GM18909 (cell line): ENCODE results near the gene PAQR5.
"Not testable (repeated sequence)": the region's sequence is repeated elsewhere in the genome, so short reads cannot be mapped to it uniquely, and the experiment has no call there.

ENCODE experiments used
- ATAC-seq: cut with Tn5 transposase; IDR thresholded peaks from one replicate; pipeline ENCODE4 v1.9.1; 2021; ENCODE audit warnings: mild to moderate bottlenecking; ENCODE audit not compliant: unreplicated experiment, poor library complexity

The PAQR5 gene

DNA sequence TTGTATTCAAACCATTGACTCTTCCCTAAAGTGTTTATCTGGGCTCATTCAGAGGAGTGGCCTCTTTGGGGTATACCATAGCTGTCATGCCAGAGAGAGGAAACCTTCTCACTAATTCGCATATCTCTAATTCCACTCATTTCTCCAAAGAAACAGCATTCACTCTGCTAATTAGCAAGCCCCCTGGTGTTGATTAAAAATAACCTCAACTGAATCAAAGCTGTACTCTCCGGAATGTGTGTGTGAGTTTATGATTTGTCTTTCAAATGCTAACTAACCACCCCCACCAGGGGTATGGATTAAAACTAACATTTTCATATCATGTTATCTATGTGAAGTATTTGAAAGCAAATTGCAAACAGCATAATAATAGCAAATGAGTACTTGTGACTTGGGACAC is 45.5 kb downstream of the PAQR5 start:
- no peak for ATAC-seq

DNA sequence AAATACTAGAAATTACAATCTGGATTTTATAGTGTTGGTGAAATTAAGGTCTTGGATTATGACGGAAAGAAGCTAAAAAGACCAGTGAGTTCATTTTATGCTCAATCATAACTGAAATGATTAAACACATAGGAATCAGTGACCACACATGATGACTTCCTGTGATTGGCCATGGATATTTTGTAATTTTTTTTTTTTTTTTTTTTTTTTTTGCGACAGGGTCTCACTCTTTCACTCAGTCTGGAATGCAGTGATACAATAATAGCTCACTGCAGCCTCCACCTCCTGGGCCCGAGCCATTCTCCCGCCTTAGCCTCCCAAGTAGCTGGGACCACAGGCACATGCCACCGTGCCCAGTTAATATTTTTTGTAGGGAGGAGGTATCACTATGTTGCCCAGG is 47.4 kb downstream of the PAQR5 start:
- no peak for ATAC-seq

DNA sequence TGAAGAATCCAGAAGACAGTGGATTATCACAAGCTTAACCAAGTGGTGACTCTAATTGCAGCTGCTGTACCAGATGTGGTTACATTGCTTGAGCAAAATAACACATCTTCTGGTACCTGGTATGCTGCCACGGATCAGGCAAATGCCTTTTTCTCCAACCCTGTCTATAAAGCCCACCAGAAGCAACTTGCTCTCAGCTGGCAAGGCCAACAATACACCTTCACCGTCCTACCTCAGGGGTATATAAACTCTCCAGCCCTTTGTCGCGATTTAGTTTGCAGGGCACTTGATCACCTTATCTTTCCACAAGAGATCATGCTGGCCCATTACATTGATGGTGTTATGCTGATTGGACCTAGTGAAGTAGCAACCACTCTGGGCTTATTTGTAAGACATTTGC is 52.6 kb downstream of the PAQR5 start:
- no peak for ATAC-seq

DNA sequence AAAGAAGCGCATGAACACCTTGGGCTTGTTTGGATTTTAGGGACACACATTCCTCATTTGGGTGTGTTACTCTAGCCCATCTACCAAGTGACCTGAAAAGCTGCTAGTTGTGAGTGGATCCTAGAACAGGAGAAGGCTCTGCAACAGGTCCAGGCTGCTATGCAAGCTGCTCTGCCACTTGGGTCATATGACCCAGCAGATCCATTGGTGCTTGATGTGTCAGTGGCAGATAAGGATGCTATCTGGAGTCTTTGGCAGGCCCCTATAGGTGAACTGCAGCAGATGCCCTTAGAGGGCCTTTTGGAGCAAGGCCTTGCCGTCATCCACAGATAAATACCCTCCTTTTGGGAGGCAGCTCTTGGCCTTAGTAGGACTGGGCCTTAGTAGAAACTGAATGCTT is 53.2 kb downstream of the PAQR5 start:
- no peak for ATAC-seq

DNA sequence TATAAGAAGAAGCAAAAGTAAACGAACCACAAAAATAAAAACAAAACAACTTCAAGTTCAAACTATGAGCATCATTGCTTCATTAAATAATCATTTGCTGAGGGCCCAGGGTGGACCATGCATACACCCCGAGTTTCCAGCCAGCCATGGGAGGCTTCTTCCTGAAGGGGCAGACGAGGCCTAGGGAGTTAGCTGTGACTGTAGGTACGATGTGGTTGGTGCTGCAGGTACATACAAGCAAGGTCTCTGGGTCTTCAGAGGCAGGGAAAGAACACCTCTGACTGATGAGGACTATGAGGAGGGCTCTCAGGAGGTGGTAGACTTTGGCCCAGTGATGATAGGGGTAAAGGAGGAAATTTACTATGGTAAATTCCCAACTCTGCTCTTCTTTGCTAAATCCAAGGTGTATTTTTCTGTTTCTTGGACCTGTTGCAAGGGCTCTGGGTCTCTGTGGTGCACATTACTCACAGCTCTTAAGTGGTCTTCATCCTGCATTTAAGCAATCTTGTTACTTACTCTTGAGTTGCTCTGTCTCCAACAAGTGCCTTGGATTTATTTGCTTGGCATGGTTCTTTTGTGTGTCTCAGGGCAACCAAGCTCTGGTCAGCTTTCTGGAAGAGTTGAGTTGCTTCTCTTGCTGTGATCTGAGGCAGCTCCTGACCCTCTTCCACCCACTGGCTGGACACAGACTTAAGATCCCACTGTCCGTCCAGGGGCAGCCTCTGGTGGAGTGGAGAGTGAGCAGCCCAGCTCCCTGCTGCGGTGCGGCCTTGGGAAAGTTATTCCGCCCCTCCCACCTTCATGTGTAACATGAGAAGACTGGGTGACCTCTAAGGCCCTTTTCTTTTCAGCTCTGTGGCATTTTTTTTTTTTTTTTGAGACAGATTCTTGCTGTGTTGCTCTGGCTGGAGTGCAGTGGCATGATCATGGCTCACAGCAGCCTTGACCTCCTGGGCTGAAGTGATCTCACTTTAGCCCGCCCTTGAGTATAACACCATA is 59.4 kb downstream of the PAQR5 start:
- ATAC-seq: no peak

DNA sequence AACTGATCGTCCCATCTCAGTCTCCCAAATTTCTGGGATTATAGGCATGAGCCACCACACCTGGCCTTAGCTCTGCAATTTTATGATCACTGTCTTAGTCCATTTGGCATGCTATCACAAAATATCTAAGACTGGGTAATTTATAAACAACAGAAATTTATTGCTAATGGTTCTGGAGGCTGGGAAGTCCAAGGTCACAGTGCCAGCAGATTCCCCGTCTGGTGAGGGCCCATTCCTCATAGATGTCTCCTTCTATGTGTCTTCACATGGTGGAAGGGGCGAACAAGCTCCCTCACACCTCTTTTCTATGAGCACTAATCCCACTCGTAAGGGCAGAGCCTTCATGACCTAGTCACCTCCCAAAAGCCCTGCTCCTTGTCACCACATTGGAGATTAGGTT is 60.1 kb downstream of the PAQR5 start:
- ATAC-seq: no peak

DNA sequence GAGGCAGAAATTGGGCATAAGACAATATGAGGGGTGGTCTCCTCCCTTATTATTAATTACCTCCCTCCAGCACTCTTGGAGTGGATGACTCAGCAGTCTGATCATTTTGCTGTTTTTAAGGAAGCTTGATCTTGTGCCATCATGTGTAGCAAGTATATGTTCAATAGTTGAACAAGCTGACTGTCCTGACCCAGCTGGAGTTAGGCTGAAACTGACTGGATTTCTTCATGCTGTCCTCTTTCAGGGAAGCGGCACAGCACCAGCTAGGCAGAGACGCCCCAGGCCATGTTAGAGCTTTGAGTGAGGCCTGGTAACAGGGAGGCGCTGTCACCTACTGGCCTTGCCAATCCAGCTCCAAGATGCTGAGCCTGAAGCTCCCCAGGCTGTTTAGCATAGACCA is 61.0 kb downstream of the PAQR5 start:
- ATAC-seq: no peak

DNA sequence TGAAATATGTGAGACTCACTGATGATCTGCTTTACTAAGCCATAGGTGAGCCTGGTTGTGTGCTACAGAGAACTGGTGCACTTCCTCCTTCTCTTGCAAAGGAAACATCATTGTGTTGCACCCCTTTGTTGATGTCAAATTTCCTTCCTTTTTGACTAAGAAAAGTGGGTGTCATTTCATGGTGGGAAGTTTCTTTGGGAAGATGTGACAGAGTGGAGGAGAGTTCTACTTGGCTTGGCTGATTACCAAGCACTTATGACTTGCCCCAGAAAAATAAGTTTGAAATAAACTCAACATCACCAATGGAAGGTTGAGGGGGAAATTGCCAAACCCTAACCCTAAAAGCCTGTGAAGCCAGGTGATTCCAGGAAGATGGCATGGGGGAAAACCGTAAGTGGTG is 61.9 kb downstream of the PAQR5 start:
- no peak for ATAC-seq

DNA sequence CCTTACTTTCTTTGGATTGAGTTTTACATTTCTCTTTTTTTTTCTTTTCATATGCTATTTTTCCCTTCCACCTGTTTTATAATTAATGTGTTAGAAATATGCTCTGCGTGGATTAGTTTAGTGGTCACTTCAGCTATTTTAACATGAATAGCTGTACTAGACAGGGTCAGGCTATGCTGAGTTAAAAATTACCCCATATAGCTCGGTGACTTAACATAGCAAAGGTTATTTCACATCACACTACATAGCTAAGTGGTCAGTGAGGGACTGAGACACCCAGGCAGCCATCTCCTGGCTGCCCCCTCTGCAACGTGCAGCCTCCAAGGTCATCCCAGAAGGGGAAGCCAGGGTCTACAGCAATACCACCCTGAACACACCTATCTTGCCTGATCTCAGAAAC is 68.5 kb downstream of the PAQR5 start:
- no peak for ATAC-seq

DNA sequence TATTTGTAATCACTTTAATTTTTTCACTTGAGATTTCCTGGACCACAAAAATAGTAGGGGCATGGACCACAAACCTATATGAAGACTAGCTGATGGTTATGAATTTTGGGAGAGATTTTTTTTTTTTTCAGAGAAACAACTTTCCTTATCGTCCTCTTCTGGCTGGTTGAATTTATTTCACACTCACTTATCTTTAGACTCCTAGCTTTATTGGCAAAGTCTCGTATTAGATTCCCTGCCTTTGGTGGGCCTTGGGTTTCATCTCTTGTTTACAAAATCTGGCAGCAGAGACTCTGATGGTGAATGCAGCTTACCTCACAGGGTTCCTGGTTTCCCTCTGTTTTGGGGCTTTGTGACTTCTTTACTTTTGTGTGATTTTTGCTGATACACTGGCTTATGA is 70.9 kb downstream of the PAQR5 start:
- ATAC-seq: no peak

DNA sequence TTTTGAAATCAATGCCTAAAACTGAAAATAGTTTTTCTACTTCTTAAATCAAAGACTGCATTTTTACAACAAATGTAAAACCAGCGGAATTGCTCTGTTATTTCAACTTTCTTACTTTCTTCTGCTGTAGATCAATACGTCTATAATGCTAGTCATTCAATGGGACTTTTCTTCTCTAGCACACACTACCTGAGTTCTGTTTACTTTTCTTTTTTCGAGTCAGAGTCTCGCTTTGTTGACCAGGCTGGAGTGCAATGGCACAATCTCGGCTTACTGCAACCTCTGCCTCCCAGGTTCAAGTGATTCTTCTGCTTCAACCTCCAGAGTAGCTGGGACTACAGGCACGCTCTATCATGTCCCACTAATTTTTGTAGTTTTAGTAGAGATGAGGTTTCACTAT is 74.7 kb downstream of the PAQR5 start:
- no peak for ATAC-seq

DNA sequence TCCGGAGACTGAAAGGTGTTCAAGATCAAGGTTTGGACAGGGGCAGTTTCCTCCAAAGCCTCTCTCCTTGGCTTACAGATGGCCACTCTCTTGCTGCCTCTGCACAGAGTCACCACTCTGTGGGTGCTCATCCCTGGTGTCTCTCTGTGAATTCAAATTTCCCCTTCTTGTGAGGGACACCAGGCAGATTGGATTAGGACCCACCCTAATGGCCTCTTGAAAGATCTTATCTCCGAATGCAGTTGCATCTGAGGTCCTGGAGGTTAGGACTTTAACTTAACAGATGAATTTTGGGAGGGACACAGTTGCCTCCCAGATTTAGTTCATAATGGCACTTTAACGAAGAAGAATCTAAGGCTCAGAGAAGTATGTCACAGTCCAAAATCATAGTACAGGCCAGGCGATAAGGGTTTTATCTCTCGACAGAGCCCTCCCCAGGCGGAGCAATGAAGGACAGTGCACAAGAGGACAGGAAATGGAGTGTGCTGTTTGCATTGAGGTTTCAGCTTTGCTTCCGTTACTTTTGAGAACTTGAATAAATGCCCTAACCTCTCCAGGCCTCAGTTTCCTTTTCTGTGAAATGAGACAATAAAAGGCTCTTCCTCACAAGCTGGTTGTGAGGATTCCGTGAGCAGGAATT is 76.6 kb downstream of the PAQR5 start:
- no peak for ATAC-seq

DNA sequence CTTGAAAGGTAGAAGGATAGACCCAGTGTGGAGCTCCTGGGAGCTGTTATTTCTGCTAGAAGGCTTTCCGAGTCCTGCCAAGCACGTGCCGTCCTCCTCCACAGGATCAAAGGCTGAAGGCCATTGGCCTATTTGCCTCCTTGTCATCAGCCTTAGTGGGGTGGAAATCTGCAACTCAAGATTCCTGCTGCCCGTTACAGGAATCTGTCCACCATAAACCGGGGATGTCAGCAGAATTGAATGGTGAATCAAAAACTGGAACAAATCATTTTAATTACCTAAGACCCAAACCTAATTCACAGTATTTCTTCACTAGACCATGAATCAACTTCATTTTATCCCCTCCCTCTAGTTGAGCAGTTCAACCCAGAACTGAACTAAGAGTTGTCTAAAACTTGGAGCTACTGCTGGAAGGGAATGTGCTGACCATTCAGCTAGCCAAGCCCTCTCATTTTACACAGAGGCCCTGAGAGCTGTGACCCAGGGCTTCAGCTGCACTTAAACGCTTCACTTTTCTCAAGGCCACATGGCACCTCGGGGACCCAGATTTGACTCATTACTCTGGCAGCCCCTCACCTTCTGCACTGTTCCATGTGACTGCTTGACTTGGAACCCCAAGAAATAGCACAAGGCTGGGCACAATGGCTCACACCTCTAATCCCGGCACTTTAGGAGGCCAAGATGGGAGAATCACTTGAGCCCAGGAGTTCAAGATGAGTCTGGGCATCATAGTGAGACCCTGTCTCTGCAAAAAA is 78.7 kb downstream of the PAQR5 start:
- no peak for ATAC-seq

DNA sequence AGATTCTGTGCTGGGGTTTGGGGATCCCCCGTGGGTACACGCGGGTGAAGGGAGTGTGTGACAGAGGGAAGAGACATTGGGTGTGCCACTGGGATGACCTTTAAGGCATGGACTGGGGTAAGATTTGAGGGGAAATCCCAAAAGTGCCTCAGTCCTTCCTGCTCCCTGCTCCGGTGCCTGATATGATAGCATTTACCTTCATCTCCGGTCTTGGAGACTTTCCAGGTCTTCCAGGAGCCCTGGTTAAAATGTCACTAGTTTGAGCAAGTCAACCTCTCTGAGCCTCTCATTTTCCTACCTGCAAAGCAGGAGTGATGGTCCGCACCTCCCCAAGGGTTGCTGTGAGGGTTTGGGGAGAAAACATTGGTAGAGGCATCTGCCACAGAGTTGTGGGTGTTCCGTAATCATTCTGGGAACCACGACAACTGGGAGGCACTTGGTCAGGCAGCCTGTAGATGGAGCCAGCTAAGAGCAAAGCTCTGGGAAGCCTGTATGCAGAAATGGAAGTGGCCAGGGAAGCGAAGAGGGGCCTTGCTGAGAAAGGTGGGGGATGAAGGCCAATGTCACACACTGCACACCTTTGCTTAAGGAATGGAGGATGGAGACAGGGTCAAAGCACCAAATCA is 81.5 kb downstream of the PAQR5 start:
- no peak for ATAC-seq

DNA sequence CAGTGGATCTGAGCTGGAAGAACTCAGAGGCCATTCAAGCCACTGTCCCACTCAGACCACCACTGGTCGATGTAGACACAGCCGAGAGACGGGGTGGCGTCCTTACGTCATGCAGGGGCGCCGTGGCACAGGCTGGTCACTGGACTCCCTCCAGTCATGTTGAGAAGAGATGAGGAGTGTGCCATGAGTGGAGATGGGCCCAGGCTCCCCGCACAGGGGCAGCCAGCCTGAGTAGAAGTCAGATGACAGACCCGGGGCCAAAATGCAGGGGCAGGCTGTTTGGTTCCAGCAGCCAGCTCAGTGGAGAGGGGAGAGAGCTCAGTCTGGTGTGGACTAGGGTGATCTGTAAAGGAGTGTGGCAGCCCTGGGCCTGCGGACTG is 82.0 kb downstream of the PAQR5 start:
- no peak for ATAC-seq

DNA sequence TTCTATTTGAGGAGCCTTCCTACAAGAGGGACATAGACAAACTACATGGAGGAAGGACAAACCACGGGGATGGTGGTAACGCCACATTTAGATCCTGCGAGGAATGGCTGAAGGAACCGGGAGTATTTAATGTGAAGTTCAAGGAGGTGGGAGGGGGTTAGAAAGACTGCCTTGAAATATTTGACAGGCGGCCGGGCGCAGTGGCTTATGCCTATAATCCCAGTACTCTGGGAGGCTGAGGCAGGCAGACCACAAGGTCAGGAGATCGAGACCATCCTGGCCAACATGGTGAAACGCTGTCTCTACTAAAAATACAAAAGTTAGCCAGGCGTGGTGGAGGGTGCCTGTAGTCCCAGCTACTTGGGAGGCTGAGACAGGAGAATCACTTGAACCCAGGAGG is 83.5 kb downstream of the PAQR5 start:
- not testable (repeated sequence) for ATAC-seq

DNA sequence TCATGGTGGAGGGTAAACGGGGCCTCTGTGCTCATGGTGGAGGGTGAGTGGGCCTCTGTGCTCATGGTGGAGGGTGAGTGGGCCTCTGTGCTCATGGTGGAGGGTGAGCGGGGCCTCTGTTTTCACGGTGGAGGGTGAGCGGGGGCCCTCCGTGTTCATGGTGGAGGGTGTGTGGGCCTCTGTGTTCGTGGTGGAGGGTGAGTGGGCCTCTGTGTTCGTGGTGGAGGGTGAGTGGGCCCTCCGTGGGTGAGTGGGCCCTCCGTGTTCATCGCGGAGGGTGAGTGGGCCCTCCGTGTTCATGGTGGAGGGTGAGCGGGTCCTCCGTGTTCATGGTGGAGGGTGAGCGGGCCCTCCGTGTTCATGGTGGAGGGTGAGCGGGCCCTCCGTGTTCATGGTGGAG is 85.4 kb downstream of the PAQR5 start:
- not testable (repeated sequence) for ATAC-seq

DNA sequence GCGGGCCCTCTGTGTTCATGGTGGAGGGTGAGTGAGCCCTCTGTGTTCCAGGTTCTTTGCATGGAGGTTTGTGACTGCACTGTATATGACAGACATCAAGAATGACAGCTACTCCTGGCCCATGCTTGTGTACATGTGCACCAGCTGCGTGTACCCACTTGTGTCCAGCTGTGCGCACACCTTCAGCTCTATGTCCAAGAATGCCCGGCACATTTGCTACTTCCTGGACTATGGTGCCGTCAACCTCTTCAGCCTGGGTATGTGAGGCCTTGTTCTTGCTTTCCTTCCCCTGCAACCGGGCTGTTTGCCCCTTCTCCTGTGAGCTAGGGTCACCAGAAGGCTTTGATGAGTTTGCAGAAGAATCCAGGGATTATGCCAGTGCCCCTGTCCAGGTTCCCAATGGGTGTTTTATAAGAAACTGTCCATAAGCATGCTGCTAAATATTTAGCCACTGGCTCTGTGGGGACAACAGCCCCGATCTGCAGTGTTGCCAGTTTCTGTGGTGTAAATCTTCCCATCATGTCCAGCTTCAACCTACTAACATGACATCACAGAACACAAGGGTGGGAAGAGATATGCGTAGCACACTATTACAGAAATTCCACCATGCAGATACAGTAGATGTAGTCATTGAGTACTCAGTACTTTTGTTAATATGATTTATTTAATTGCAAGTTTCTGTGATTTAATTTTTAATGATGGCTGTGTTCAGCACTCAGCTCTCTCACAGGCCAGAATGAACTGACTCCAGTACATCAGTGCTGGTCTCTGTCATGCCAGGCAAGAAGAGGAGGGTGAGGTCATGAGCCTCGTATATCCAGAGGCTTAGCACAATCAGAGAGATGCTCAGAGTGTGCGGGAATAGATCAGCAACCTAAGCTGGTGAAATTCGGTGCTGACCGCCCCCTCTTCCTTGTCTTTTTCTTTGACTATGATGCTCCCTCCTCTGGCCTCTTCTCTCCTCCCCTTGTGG is 86.2 kb downstream of the PAQR5 start:
- ATAC-seq: no peak

DNA sequence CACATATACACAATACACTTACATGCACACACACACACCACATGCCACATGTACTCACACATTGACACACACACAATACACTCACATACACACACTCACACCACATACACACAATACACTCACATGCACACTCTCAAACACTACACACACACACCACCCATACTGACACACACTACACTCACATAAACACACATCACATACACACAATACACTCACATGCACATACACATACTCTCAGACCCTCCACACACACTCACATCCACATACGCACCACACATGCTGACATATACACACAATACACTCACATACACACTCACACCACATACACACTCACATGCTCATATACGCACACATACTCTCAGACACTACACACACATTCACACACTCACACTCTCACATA is 87.1 kb downstream of the PAQR5 start:
- ATAC-seq: no peak

DNA sequence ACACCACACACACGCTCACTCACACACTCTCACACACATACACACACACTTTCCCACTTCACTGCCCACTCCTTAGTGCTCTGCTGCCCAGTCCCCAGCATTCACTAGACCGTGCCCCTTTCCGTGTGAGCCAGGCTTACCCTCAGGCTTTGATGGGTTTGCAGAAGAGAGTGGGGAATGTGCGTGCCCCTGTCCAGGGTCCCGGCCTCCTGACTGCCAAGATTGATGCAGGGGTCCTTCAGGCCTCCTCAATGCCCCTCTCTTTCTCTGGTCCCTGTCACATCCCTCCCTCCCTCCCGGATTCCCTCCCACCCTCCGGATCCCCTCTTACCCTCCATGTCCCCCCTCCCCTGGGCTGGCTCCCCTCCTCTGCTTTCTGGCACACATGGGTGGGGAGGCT is 87.6 kb downstream of the PAQR5 start:
- ATAC-seq: no peak
